ENCODE measurements around the gene RGS5.

RGS5 gene

DNA sequence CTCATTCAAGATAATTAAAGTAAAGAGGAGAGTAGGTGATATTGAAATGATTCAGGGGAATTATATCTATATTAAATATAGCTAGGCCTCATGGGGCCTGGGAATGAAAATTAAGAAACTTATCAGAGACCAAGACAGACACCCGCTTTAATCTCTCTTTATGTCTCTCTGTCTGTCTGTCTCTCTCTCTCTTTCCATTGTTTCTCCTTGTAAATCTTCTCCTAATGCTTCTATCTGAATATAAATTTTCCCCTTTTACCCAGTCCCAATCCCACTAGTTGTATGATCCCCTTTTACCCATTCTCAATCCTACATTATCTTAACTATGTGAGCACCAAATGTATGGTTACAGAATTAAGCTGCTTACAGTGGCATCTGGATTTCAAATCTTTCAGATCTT is 61.2 kb downstream of the RGS5 start:
- no peak for DNase-seq

DNA sequence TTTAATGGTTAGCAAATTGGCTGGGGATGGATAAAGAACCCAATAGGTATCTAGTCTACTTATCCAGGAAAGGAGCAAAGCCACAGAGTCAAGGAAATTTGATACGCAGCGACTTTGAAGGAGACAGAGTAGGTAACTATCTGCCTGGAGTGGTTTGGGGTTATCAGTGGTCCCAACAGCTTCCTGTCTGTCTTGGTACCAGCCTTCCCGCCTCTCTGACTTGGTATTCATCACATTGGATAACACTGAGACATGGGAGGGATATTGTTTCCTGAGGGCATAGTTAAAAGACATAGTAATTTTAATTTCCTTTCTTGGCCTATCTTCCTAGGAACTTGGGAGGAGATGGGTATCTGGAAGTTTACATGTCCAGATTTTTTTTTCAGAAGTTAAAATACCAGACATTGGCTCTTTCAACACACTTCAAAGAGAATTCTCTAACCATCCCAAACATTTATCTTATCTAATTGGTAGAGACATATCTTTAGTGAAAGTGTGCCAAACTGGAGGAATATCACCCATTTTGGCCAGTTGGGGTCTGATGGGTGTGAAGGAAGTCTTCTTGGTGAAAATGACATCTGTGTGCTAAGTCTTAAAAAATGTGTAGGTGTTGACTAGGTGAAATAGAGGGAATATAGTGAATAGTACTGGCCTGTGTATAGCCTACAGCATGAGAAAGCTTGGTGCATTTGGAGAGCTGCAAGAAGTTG is 65.0 kb downstream of the RGS5 start:
- DNase-seq: no peak

DNA sequence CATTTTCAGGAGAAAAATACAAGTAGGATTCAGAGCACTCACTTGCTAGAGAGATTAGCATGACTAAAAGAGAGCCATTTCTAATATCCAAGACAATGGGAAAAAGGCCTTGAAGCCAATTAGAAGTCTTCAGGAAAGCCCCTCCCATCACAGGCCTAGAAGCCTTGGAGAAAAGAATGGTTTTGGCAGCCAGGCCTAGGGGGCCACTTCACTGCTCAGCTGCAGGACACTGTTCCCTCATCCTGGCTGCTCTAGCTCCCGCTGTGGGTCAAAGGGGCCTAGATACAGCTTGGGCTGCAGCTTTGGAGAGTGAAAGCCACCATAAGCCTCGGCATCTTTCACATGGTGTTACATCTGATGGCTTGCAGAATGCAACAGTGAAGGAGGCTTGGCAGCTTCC is 70.7 kb downstream of the RGS5 start:
- no peak for DNase-seq

DNA sequence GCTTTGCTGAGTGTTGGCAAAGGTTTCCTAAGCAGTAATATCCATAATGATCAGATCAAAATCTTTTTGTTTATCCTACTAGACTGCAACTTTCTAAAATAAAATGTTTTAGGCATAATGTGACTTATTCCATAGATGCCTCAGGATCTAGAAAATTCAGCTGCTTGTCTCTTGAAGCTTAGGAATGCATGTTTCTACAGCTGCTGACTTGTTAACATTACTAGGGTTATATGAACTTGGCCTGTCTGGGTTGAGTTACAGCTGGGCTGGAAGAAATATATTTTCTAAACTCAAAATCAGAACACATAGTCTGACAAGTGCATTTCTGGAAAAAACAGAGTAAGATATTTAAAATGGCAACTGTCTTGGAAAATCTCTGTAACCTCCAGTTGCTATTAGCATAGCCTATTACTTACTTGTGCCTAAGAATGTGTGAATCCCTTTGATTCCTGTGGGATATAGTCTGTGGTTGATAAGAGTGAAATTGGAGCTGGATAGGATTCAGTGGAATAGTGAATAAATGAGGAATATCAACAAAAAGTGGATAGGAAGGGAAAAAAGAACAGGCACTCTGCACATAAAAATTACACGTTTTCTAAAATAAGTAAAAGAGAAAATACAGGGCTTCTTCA is 72.4 kb downstream of the RGS5 start:
- no peak for DNase-seq

DNA sequence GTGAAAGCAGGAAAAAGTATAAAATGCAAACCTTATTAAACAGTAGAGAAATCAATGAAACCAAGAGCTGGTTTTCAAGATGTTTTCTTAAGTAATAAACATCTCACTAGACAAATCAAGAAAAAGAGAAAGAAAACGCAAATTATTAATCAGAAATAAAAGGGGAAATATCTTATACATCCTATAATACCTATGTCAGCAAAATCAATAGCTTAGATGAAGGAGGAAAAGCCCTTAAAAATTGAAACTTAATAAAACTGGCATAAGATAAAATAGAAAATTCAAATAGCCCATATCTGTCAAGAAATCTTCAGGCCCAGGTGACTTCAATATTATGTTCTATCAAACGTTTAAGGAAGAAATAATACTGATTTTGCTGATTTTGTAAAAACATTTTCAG is 74.4 kb downstream of the RGS5 start:
- no peak for DNase-seq

DNA sequence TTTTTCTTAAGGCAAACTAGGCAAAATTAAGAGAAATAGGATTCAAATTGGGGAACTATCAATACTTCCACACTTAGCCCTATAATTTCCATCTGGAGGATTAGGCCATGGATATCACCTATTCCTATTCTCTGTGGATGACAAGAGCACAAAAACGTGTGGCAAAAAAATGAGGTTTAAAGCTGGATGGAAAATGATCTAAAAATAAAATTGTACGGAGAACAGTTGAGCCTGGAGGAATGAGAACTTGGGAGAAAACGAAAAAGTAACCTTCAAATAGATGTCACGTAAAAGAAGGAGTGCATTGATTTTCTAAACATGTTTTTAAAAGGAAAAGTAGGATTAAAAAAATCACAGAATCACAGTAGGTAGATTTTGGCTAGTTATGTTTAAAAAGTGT is 77.9 kb downstream of the RGS5 start:
- DNase-seq: no peak

DNA sequence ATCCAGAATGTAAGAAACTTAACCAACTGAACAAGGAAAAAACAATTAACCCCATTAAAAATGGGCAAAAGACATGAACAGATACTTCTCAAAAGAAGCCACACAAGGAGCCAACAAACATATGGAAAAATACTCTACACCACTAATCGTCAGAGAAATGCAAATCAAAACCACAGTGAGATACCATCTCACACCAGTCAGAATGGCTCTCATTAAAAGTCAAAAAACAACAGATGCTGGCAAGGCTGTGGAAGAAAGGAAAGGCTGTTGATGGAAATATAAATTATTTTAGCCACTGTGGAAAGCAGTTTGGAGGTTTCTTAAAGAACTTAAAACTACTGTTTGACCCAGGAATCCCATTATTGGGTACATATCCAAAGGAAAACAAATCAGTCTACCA is 82.3 kb downstream of the RGS5 start:
- DNase-seq: no peak

DNA sequence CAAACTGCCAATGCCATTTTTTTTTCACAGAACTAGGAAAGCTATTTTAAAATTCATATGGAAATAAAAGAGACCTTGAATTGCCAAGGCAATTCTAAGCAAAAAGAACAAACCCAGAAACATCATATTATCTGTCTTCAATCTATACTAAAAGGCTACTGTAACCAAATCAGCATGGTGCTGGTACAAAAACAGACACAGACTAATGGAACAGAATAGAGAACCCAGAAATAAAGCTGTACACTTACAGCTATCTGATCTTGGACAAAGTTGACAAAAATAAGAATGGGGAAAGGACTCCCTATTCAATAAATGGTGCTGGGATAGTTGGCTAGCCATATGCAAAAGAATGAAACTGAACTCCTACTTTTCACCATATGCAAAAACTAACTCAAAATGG is 83.0 kb downstream of the RGS5 start:
- DNase-seq: no peak

DNA sequence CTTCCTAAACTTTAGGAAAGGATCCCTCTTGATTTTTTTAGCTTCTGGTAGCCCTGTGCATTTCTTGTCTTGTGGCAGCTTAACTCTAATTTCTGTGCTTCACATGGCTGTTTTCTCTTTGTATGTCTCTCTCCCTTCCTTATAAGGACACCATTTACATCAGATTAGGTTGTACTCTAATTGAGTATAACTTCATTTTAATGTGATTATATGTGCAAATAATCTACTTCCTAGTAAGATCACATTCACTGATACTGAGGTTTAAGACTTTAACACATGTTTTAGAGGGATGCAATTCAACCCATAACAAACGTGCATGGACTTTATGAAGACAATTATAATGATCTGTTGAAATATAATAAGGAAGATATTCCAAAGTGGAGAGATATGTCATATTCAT is 86.8 kb downstream of the RGS5 start:
- no peak for DNase-seq

DNA sequence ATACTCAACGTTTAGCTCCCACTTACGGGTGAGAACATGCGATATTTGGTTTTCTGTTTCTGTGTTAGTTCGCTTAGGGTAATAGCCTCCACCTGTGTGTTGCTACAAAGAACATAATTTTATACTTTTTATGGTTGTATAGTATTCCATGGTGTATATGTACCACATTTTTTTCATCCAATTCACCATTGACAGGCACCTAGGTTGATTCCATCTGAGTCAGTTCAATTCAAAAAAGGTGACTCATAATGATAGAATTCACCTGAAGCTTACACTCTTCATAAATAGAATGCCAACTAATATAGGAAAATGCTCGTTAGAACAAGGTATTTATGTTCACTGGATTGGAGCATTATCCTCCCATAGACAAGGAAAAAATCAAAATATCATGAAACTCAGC is 95.1 kb downstream of the RGS5 start:
- no peak for DNase-seq

DNA sequence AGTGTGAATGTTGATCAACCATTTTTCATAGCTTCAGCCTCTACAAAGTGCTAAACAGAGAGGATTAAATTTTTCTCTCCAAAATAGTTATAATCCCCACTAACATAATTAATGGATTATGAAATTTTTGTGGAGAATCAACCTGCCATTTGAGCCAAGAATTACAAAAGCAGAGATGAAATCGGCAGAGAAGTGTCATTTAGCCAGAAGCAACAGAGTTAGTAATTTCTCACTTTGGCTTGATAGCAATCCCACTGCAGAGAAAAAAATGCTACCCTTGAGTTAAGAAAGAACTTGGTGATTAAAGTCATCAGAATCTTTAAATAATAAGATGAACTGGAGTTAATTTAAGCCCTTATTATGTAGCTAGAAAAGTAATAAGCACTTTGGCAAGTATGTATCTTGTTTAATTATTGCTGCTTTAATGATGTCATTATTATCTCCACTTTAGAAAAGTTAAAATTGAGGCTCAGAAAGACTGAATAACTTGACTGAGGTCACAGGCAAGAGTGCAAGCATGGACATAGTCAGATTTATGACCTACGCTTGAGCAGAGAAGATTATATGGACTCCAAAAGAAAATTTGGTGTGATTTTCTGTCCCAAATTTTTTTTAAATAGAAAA is 96.2 kb downstream of the RGS5 start:
- DNase-seq: no peak

DNA sequence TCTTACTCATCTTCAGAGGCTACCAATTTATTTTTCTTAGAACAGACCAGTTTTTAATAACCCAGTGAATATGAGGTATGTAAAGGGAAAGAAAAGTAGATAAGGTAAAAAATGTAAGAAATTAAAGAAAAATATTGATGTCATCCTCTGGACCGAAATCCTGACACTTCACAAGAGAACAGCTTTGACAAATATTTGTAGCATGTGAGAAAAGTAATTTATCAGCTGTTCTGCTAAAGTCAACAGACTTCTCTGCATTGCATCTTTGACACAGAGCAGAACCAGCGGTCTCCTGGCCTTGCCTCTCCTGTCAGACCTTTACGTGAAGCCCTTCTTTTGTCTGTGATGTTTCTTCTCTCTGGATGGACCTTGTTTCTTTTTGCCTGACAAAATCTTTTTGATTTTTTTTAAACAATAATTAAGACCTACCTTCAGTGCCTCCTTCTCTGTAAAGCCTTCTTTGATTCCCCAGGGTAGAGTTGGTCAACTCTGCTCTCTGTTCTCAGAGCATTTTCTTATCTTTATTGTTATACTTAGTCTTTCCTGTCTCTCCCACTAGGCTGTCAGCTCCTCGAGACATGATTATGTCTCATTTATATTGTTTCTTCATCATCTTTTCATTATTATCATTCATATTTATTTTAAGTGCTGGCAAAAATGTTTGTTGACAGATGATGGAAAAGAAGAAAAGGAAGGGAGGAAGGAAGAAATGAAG is 98.2 kb downstream of the RGS5 start:
- DNase-seq: no peak

DNA sequence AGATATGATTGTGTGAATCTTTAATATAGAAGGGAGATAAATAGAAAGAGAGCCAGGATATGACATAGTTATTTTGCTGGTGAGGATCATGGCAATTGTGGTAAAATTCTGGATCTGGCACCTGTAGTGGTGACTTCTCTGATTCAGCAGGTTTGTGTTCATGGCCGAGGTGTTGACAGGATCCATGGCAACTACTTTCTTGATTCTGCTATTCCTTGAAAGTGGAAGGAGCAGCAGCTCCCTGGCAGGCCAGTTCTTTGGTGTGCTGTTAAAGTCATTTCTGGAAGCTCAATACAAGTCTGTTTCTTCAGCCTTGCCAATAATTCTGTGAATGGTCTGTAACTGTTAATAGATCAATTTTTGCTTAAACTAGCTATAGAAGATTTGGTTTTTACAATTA is 100.1 kb downstream of the RGS5 start:
- DNase-seq: no peak

DNA sequence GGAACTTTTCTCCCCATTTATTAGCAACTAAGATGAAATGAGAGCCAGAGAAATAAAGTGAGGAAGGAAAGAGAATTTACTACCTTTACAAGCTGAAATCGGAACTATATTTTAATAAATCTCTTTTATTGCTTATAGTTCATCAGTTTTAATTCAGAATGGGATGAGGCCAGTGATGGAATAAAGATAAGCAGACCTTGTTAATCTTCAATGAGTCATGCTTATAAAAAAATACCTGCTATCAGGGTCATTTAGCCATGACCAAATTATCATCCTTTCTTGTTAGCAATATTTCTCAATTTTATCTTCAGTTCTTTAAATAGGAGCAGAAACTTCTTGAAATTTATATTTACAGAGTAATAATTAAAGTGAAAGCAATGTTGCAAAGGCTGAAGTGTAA is 107.5 kb downstream of the RGS5 start:
- no peak for DNase-seq

DNA sequence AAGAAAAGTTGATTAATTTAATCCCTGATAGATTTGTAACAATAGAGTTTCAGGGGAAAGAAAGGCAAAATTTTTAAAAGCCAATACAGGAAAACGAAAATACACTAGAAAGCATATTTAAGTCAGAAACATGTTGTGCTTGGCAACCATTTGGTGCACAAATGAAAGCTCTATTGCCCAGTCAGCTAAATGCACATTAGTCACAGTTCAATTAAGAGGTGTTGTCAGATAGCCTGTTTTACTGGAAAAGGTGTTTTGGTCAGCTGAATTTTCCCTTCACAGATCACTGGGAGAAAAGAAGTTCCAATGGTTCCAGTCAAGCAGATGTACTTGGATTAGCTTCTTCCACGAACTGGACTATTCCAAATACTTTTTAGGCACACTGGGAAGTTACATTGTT is 108.1 kb downstream of the RGS5 start:
- no peak for DNase-seq

DNA sequence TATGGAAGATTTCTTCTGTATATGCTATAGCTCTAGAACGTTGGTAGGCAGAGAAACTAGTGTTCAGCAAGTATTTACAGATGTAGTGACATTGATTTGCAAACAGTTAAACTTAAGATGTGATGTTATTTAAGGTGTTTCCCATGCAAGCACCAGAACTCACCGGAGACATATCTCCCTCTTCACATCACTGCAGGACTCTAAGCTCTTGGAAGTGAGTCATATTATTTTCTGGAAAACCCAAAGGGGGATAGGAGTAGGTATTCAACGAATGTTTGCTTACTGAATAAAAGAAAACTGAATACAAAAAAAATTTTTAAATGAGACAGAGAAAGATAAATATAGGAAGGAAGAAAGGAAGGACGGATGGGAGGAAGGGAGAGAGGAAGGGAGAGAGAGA is 108.5 kb downstream of the RGS5 start:
- no peak for DNase-seq

DNA sequence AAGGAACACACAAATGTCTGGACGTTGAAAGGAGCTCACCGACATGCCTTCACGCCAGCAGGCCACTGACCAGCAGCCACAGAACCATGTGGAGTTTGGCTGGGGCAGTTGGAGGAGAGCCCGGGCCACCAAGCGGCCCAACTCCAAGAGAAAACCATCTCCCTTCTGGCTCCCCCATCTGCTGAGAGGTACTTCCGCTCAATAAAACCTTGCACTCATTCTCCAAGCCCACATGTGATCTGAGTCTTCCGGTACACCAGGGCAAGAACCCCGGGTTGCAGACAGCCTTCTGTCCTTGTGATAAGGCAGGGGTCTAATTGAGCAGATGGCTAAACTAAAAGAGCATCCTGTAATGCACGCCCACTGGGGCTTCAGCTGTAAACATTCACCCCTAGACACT is 109.1 kb downstream of the RGS5 start:
- DNase-seq: no peak

DNA sequence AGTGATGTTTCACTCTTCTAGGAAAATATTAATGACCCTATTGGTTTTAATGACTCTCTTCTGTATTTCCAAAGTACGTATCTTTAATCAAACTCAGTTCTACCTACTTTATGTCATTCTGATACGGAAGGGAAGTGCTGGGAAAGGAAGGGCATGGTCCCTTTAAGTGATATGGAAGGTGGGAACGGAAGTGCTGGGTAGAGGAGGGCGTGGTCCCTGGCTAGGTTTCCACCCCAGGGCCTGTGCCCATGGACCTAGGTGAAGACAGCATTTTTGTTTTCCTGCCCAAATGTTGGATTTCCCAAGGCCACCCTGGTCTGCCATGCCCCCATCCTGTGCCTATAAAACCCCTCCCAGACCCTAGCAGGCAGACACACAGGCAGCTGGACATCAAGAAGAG is 109.5 kb downstream of the RGS5 start:
- no peak for DNase-seq

All from activated CD4-positive, alpha-beta T cell treated with anti-CD3 and anti-CD28 coated beads, Interleukin-2, Interleukin-6, amounts not matched to agents 100 ng/mL and 50 ng/mL, durations not matched to agents 16 hours and 8 hours (primary cell).